Esophagus (tissue), 2 donors: ENCODE results near the gene HPD. TPM values are rescaled to one million over a fixed set of nuclear protein-coding genes. Genes with fewer than 3 reads are reported as not detected.
"Not testable (repeated sequence)": the region's sequence is repeated elsewhere in the genome, so short reads cannot be mapped to it uniquely, and the experiment has no call there.

Experiments
- H3K27ac ChIP-seq, 2 donors: one replicate each; pipeline ENCODE4 v1.5.1; 2013; ENCODE audit warnings: low read depth in 2 of 2, mild to moderate bottlenecking in 2 of 2, inconsistent platforms in 1 of 2, low read length in 1 of 2, moderate library complexity in 1 of 2
- H3K27me3 ChIP-seq, 2 donors: one replicate each; pipeline ENCODE4 v1.6.1; 2013; ENCODE audit warnings: low read length in 2 of 2, control low read depth in 1 of 2, mild to moderate bottlenecking in 1 of 2; ENCODE audit not compliant: insufficient read depth in 2 of 2, control insufficient read depth in 1 of 2
- H3K36me3 ChIP-seq, 2 donors: one replicate each; pipeline ENCODE4 v1.6.1; 2013; ENCODE audit warnings: low read length in 1 of 2; ENCODE audit not compliant: control insufficient read depth in 2 of 2, insufficient read depth in 2 of 2
- H3K4me1 ChIP-seq, 2 donors: one replicate each; pipeline ENCODE4 v1.6.1; 2013; ENCODE audit warnings: low read length in 1 of 2; ENCODE audit not compliant: control insufficient read depth in 2 of 2, insufficient read depth in 2 of 2
- H3K4me3 ChIP-seq, 2 donors: one replicate each; pipeline ENCODE4 v1.5.1; 2013; ENCODE audit warnings: low read length in 2 of 2, mild to moderate bottlenecking in 2 of 2, low read depth in 1 of 2, moderate library complexity in 1 of 2
- H3K9me3 ChIP-seq, 2 donors: one replicate each; pipeline ENCODE4 v1.6.1; 2013; ENCODE audit warnings: mild to moderate bottlenecking in 2 of 2, low read depth in 1 of 2, low read length in 1 of 2, moderate library complexity in 1 of 2; ENCODE audit not compliant: control insufficient read depth in 2 of 2, insufficient read depth in 1 of 2
- WGBS, 2 donors: extraction: QIAGEN DNeasy Blood & Tissue Kit; methylation state at CpG; one replicate each; pipeline ENCODE4 v1.1.7; 2013; 5-methylcytosine and 5-hydroxymethylcytosine counted together
- polyA plus RNA-seq, 2 donors: library from polyadenylated mRNA; stranded (reverse); fragments of 200-250 nt; gene quantifications; one replicate each; pipeline ENCODE4 v1.2.3, GENCODE V29; 2013
- donor health status: healthy with polysubstance abuse.
- donor health status: Bipolar disorder and iron deficiency.

The HPD gene
- polyA plus RNA-seq, 2 donors: 0.29 to 0.31 TPM

DNA sequence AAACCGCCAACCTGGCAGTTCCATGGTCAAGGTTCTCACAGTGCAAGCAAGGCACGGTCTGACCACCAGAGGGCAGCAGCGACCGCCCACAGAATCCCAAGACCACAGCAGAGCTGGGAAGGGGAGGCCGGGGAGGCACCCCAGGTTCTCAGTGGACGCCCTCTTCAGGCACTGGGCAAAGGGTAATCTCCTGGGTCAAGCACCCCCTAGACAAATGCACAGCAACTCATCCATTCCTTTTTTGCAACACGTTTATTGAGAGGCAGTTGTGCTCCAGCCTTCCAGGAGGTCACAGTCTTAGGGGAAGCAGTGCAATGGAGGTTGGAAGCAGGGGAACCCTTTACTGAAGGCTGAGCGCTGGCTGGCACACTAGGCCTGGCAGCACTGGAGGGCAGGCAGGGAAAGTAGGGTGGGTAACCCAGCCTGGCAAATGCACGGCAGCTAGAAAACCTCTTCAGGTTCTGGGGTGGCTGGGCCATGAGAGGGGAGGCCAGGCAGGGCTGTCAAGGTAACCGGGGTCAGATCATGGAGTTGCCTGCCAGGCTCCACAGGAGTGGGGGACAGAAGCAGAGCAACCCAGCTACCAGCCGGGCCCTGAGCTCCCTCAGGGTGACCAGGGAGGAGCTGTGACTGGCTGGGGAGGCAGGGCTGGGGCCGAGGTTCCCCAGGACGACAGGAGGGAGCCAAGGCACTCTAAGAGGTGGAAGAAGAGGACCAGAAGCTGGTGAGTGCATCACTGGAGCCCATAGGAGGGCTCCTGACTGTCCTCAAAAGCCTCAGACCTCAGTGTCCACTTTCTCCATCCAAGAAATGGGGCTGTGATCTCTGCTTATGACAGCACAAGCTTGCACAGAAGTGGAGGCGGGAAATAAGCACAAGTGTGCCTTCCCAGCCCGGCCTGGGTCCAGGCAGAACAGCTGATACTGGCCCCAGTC lies 63.4 kb downstream of the HPD start:
- H3K27ac ChIP-seq: peak overlapping the region; percentile 84 to 86
- H3K27me3 ChIP-seq: no peaks in the 10 kb centered on the region
- no peaks in the 10 kb centered on the region for H3K9me3 ChIP-seq
- peaks cover 0 to 10% of the 10 kb centered on the region in 2 donors for H3K36me3 ChIP-seq
- H3K4me1 ChIP-seq: peaks cover 2 to 36% of the 10 kb centered on the region in 2 donors
- 31 to 34% methylated on average over 15 of the region's 15 CpGs for WGBS, 2 donors
- peak overlapping the region in 1 of 2 donors; percentile 12 for H3K4me3 ChIP-seq

DNA sequence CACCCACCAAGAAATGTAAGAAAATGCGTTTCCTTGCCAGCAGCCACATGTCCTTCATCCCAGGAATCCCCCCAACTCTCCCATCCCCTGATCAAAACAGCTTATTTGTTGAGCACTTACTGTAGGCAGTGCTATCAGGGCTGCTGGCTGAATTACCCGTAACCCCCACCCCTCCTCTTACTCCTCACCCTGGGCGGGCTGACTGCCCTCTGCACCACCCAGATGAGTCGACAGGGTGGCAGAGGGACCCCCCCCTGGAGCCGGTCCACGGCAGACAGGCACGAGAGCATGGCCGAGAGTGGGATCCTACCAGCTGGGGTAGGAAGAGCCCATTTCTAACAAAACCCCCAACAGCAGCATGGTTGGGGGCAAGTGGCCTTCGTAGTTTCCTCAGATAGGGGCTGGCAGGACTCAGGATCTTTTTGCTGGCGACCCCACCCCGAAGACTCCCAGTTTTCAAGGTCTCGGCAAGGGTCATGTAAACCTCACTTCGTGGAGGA lies 64.1 kb downstream of the HPD start:
- H3K9me3 ChIP-seq: no peaks in the 10 kb centered on the region
- 1 to 3% methylated on average over 13 of the region's 13 CpGs for WGBS, 2 donors
- H3K27ac ChIP-seq: peak overlapping the region; percentile 84 to 86
- H3K4me3 ChIP-seq: peak overlapping the region in 1 of 2 donors; percentile 12
- H3K4me1 ChIP-seq: peaks cover 2 to 36% of the 10 kb centered on the region in 2 donors
- peaks cover 0 to 10% of the 10 kb centered on the region in 2 donors for H3K36me3 ChIP-seq
- no peaks in the 10 kb centered on the region for H3K27me3 ChIP-seq

DNA sequence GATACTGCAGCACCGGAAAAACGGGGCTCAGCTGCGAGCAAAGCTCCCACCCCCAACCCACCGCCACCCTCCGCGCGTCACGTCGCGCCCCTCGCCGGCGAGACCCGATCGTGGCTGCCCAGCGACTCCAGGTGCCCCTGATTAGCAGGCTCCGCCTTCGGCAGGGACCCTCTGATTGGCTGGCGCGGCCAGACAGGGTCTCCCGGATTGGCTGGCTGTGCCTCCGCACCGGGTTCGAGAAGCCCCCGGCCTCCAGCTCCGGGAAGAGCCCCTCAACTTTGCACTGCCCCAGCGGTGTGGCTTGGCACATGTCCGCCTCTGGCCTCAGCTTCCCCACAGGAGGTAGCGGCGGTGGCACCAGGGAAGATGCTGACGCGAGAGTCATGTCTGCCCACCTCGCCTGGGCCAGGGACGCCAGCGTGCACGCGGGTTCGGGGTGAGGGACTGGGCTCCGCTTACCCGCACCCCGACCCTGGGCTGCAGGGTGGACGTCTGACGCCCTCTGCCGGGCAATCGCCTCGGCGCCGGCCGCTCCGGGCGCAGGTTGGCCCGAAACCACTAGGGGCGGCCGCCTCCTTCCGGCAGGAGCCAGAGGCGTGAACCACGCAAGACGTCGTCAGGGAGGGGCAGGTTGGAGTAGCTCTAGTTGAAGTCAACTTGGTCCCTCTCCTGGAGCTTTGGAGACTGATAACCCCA lies 64.7 kb downstream of the HPD start:
- Histone ChIP-seq H3K4me1 (peaks cover 2 to 36% of the 10 kb centered on the region in 2 donors), H3K27ac (peak overlapping the region; percentile 84 to 86), H3K4me3 (peak overlapping the region; percentile 48 to 49), H3K36me3 (peaks cover 0 to 10% of the 10 kb centered on the region in 2 donors), H3K9me3 (no peaks in the 10 kb centered on the region), H3K27me3 (no peaks in the 10 kb centered on the region)
- 1% methylated on average over 56 to 59 of the region's 59 CpGs for WGBS, 2 donors

DNA sequence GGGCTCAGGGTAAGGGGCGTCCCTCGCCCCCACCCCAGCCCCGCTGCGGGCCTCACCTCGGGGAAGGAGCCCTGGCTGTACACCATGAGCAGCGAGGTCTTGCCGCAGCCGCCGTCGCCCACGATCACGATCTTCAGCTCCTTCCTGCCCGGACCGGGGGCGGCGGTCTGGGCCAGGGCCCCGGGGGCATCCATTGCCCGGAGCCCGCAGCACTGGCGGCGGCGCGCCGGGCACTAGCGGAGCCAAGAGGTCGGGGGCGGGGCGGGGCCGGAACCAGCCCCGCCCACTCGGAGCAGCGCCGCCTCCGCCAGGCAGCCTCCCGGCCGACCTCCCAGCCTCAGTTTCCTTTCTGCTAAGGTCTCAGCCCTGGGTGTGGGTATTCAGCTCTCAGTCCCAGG lies 65.2 kb downstream of the HPD start, which contains the start of gene RHOF:
TSS of gene RHOF (minus strand) at position 249 of the 398 bp plus-strand sequence. CDS start at position 194, 55 bp downstream.
- Histone ChIP-seq H3K9me3 (no peaks in the 10 kb centered on the region), H3K27ac (peak within 1 kb of the TSS; percentile 84 to 86), H3K4me3 (peak within 1 kb of the TSS; percentile 48 to 49), H3K4me1 (peaks cover 2 to 34% of the 10 kb centered on the region in 2 donors), H3K36me3 (peaks cover 0 to 10% of the 10 kb centered on the region in 2 donors), H3K27me3 (no peaks in the 10 kb centered on the region)
- 1 to 2% methylated on average over 35 to 36 of the region's 36 CpGs for WGBS, 2 donors

DNA sequence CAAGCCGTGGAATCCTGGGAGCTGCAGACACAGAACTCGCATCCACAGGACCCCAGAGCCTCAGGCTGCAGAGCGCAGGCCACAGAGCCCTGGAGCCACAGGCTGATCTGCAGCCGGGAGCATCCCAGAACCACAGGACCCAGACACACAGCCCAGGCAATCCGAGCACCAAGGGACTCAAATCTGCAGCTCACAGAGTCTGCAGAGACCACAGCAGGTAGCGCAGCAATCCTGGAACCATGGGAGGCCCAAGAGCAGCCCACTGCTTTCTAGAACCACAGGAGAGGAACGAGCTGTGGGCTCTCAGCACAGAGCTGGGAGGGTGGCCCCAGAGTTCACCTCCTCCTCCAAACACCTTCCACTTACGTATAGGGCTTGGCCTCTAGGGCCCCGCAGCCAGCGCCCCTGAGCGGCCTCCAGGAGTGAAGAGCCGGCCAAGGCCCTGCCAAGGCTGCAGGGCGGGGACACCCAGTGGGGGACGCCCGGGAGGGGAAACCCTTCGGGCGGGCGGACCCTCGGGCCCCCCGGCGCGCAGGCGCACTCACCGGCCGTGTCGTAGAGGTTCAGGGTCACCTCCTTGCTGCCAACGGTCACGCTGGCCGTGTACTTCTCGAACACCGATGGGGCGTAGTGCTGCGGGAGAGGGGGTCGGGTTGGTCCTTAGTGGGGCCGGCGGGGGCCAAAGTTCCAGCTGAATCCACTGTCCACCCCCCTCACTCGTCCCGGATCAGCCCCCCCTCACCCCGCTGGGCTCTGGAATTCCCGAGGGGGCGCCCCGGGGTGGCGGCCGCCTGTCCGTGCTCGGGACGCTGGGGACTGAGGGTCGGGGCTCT lies 65.8 kb downstream of the HPD start:
- Histone ChIP-seq H3K27me3 (no peaks in the 10 kb centered on the region), H3K9me3 (no peaks in the 10 kb centered on the region), H3K27ac (peak overlapping the region; percentile 40 to 71), H3K4me1 (peaks cover 2 to 28% of the 10 kb centered on the region in 2 donors), H3K4me3 (peak overlapping the region; percentile 48 to 49), H3K36me3 (peaks cover 0 to 10% of the 10 kb centered on the region in 2 donors)
- 30 to 40% methylated on average over 46 to 48 of the region's 48 CpGs for WGBS, 2 donors

DNA sequence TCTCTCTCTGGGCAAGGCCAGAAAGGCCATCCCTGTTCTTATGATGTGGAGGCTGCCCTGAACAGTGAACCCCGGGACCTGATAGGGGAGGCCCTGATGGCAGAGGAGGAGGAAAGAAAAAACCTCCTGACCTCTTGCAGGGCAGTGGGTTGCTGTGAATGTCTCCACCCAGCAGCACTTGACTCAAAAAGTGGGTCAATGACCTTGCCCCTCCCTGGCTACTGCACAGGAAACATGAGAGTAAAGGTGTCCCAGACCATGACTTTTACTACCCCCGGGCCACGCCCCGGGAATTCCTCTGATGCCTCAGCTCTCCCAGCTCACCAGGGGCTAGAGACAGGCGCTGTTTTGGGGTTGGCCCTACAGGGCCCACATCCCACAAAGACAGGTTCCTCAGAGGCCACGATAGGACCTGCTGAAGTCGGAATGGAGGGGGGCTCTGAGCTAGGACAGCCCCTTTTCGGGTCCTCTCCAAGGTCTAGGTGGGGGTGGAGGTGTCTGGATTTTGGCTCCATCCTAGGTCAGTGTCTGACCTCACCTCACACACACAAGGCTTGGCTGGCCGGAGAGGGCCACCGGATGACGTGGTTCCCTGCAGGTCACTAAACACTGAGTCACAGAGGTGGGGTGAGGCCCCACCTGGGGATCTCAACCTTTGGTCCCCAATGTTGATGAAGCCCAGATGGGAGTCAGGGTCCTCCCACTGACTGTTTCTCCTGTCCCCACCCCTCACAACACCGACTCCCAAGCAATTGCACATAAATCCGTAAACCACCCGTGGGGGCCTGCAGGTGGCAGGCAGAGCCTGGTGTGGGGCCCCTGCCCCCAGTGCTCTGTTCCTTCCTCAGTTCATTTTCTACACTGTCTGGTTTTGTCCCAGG lies 66.7 kb downstream of the HPD start:
- Histone ChIP-seq H3K4me1 (peaks cover 2 to 23% of the 10 kb centered on the region in 2 donors), H3K4me3 (peak overlapping the region; percentile 48 to 49), H3K36me3 (peaks cover 0 to 10% of the 10 kb centered on the region in 2 donors), H3K27me3 (no peaks in the 10 kb centered on the region), H3K9me3 (no peaks in the 10 kb centered on the region), H3K27ac (peak overlapping the region; percentile 21 to 71)
- 63 to 66% methylated on average over 14 of the region's 14 CpGs for WGBS, 2 donors

DNA sequence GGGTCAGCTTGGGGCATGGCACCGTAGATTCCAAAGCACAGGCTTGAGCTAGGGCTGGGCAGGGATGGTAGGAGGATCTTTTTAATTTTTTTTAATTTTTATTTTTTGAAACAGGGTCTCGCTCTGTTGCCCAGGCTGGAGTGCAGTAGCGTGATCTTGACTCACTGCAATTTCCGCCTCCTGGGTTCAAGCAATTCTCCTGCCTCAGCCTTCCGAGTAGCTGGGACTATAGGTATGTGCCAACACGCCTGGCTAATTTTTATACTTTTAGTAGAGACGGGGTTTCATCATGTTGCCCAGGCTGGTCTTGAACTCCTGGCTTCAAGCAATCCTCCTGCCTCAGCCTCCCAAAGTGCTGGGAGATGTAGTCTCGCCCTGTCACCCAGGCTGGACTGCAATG lies 67.9 kb downstream of the HPD start:
- H3K27ac ChIP-seq: peak overlapping the region; percentile 6 to 57
- H3K4me1 ChIP-seq: peaks cover 0 to 25% of the 10 kb centered on the region in 2 donors
- not testable (repeated sequence) for H3K4me3 ChIP-seq, H3K9me3 ChIP-seq, H3K27me3 ChIP-seq, H3K36me3 ChIP-seq
- 89 to 93% methylated on average over 8 of the region's 8 CpGs for WGBS, 2 donors
